Measurements from ENCODE around the gene RNF19B. TPM values are rescaled to one million over a fixed set of nuclear protein-coding genes. Genes with fewer than 3 reads are reported as not detected.
A peak's percentile ranks its signal among the peaks of the same experiment; 100 is the strongest.

Gene RNF19B
- total and polyA plus RNA-seq, 10 of the 15 experiments (the other 5 are each of a cell fraction or from before 2014, with no cell fraction given): 2.8 to 32.6 (median 16.6) TPM

- TF ChIP-seq E2F4 (IDR thresholded peaks at IDR 0.05; ENCODE audit: low read depth, low read length): no peak
- no peak for TF ChIP-seq MYB (IDR thresholded peaks at IDR 0.05; ENCODE audit: borderline replicate concordance, low read depth, low read length)
- no peak for TF ChIP-seq RAD21 (IDR thresholded peaks at IDR 0.05; ENCODE audit: insufficient read depth, low read depth, low read length)
- 0 out of 2 replicates have a peak, but pooled peaks have one; percentile 16 for TF ChIP-seq LARP7 (IDR thresholded peaks at IDR 0.05)
- no peak for TF ChIP-seq HDAC2 (IDR thresholded peaks at IDR 0.05)
- TF ChIP-seq SKIL (IDR thresholded peaks at IDR 0.05; ENCODE audit: low read depth, poor library complexity, severe bottlenecking): peak; percentile 79
- no peak for TF ChIP-seq STAT3 (IDR thresholded peaks at IDR 0.05; ENCODE audit: low read depth, low read length)
- TF ChIP-seq RBBP5 (conservative IDR thresholded peaks at IDR 0.05): no peak
- no peak for TF ChIP-seq CBFB (IDR thresholded peaks at IDR 0.05; ENCODE audit: low read depth)
- TF ChIP-seq ZBED1 (IDR thresholded peaks at IDR 0.05; ENCODE audit: borderline replicate concordance): no peak; the same call in 1 of the 2 replicates
- TF ChIP-seq JUNB (IDR thresholded peaks at IDR 0.05): peak; percentile 66
- TF ChIP-seq MEF2A (IDR thresholded peaks at IDR 0.05; ENCODE audit: insufficient read depth, low read depth, low read length): 0 out of 2 replicates have a peak, but pooled peaks have one; percentile 17
- 0 out of 3 replicates have a peak, but pooled peaks have one; percentile 69 for TF ChIP-seq POU2F2 (IDR thresholded peaks at IDR 0.05; ENCODE audit: borderline replicate concordance, low read depth, low read length)
- no peak for TF ChIP-seq KAT2A (conservative IDR thresholded peaks at IDR 0.05; ENCODE audit: control insufficient read depth, low read depth, low read length)
- TF ChIP-seq FOS (IDR thresholded peaks at IDR 0.05; ENCODE audit: borderline replicate concordance, extremely low read depth, insufficient read length): no peak
- no peak for TF ChIP-seq GABPA (IDR thresholded peaks at IDR 0.05; ENCODE audit: low read depth)
- TF ChIP-seq BHLHE40 (IDR thresholded peaks at IDR 0.05; ENCODE audit: borderline replicate concordance in 1 of 2, low read depth in 2 of 2, low read length in 1 of 2): peak; percentile 40 to 43; a peak in 1 of 4 replicates
- no peak for TF ChIP-seq REST (IDR thresholded peaks at IDR 0.05; ENCODE audit: low read depth, low read length)
- TF ChIP-seq FOXM1 (IDR thresholded peaks at IDR 0.05; ENCODE audit: low read depth, low read length): peak; percentile 64; the same call in 1 of the 2 replicates
- TF ChIP-seq MEF2B (IDR thresholded peaks at IDR 0.05; ENCODE audit: partially characterized antibody, poor library complexity, severe bottlenecking): peak; percentile 32
These were observed 16.6 kb upstream of the RNF19B start (continued) for GRCh38 chr1:32981003-32981901.
